Measurements from ENCODE around the gene HMOX2. TPM values are rescaled to one million over a fixed set of nuclear protein-coding genes. Genes with fewer than 3 reads are reported as not detected.

The HMOX2 gene
- total RNA-seq, 1 experiment from 2014 or later: 42.6 TPM

DNA sequence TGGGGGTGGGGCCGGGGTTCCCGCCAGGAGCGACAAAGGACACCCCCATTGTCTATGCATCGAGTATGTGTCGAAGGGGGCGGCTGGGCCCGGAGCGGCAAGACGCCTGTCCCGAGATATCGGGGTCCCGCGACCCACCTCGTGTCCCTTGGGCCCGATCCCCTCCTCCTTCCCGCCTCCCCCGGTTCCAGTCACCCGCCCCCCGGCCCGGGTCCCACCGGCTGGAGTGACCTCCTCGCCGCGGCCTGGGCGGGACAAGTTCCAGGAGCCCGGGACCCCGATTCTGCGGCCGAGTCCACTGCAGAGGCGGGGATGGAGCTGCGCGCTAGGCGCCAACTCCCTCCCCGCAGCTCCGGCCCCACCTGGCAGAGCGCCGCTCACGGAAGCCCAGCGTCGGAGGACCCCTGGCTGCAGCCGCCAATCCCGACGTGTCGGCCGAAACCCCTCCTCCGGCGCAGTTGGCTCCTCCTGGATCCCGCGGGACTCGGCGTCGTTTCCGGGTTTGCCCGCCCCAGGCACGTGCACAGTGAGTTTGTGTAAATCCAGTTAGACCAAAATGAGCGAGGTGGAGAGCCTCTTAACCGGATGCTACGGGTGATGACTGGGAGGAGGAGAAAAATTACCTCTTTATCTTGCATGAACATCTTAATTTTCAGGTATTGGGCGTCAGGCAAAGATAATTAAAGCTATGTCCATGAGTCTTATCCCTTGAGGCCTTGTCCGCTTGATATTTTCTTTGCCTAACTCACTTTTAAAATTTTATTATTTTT lies 1.8 kb upstream of the HMOX2 start, which contains the start of gene NMRAL1 (continued):
- TF ChIP-seq, protein P1, sequence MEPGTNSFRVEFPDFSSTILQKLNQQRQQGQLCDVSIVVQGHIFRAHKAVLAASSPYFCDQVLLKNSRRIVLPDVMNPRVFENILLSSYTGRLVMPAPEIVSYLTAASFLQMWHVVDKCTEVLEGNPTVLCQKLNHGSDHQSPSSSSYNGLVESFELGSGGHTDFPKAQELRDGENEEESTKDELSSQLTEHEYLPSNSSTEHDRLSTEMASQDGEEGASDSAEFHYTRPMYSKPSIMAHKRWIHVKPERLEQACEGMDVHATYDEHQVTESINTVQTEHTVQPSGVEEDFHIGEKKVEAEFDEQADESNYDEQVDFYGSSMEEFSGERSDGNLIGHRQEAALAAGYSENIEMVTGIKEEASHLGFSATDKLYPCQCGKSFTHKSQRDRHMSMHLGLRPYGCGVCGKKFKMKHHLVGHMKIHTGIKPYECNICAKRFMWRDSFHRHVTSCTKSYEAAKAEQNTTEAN (CRISPR knock-in tag; IDR thresholded peaks at IDR 0.05): peak; percentile 96
- TF ChIP-seq NR3C1 (CRISPR knock-in tag; conservative IDR thresholded peaks at IDR 0.05; ENCODE audit: low read depth): no peak
- TF ChIP-seq, protein P2, sequence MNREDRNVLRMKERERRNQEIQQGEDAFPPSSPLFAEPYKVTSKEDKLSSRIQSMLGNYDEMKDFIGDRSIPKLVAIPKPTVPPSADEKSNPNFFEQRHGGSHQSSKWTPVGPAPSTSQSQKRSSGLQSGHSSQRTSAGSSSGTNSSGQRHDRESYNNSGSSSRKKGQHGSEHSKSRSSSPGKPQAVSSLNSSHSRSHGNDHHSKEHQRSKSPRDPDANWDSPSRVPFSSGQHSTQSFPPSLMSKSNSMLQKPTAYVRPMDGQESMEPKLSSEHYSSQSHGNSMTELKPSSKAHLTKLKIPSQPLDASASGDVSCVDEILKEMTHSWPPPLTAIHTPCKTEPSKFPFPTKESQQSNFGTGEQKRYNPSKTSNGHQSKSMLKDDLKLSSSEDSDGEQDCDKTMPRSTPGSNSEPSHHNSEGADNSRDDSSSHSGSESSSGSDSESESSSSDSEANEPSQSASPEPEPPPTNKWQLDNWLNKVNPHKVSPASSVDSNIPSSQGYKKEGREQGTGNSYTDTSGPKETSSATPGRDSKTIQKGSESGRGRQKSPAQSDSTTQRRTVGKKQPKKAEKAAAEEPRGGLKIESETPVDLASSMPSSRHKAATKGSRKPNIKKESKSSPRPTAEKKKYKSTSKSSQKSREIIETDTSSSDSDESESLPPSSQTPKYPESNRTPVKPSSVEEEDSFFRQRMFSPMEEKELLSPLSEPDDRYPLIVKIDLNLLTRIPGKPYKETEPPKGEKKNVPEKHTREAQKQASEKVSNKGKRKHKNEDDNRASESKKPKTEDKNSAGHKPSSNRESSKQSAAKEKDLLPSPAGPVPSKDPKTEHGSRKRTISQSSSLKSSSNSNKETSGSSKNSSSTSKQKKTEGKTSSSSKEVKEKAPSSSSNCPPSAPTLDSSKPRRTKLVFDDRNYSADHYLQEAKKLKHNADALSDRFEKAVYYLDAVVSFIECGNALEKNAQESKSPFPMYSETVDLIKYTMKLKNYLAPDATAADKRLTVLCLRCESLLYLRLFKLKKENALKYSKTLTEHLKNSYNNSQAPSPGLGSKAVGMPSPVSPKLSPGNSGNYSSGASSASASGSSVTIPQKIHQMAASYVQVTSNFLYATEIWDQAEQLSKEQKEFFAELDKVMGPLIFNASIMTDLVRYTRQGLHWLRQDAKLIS (CRISPR knock-in tag; IDR thresholded peaks at IDR 0.05; ENCODE audit: borderline replicate concordance): no peak
- no peak for TF ChIP-seq TEAD4 (CRISPR knock-in tag; IDR thresholded peaks at IDR 0.05)
- TF ChIP-seq, protein P3, sequence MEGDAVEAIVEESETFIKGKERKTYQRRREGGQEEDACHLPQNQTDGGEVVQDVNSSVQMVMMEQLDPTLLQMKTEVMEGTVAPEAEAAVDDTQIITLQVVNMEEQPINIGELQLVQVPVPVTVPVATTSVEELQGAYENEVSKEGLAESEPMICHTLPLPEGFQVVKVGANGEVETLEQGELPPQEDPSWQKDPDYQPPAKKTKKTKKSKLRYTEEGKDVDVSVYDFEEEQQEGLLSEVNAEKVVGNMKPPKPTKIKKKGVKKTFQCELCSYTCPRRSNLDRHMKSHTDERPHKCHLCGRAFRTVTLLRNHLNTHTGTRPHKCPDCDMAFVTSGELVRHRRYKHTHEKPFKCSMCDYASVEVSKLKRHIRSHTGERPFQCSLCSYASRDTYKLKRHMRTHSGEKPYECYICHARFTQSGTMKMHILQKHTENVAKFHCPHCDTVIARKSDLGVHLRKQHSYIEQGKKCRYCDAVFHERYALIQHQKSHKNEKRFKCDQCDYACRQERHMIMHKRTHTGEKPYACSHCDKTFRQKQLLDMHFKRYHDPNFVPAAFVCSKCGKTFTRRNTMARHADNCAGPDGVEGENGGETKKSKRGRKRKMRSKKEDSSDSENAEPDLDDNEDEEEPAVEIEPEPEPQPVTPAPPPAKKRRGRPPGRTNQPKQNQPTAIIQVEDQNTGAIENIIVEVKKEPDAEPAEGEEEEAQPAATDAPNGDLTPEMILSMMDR (IDR thresholded peaks at IDR 0.05): no peak
- TF ChIP-seq GRHL2 (CRISPR knock-in tag; IDR thresholded peaks at IDR 0.05; ENCODE audit: insufficient replicate concordance, severe bottlenecking): no peak
- TF ChIP-seq JAZF1 (CRISPR knock-in tag; IDR thresholded peaks at IDR 0.05): no peak
- TF ChIP-seq FOXK1 (CRISPR knock-in tag; IDR thresholded peaks at IDR 0.05): peak; percentile 95
- TF ChIP-seq, protein P4, sequence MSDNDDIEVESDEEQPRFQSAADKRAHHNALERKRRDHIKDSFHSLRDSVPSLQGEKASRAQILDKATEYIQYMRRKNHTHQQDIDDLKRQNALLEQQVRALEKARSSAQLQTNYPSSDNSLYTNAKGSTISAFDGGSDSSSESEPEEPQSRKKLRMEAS (CRISPR knock-in tag; IDR thresholded peaks at IDR 0.05): peak; percentile 100
- TF ChIP-seq ELF4 (CRISPR knock-in tag; IDR thresholded peaks at IDR 0.05; ENCODE audit: low read depth): 0 out of 2 replicates have a peak, but pooled peaks have one; percentile 56
- TF ChIP-seq SP1 (CRISPR knock-in tag; conservative IDR thresholded peaks at IDR 0.05): peak; percentile 97
- no peak for TF ChIP-seq ZNF416 (CRISPR knock-in tag; IDR thresholded peaks at IDR 0.05)
- TF ChIP-seq NFE2L1 (CRISPR knock-in tag; IDR thresholded peaks at IDR 0.05): peak; percentile 96
- TF ChIP-seq TEAD1 (CRISPR knock-in tag; IDR thresholded peaks at IDR 0.05): peak; percentile 97
- TF ChIP-seq ZNF263 (CRISPR knock-in tag; IDR thresholded peaks at IDR 0.05; ENCODE audit: low read depth): no peak
- TF ChIP-seq, protein P5, sequence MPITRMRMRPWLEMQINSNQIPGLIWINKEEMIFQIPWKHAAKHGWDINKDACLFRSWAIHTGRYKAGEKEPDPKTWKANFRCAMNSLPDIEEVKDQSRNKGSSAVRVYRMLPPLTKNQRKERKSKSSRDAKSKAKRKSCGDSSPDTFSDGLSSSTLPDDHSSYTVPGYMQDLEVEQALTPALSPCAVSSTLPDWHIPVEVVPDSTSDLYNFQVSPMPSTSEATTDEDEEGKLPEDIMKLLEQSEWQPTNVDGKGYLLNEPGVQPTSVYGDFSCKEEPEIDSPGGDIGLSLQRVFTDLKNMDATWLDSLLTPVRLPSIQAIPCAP (CRISPR knock-in tag; IDR thresholded peaks at IDR 0.05): 0 out of 2 replicates have a peak, but pooled peaks have one; percentile 58
- peak; percentile 96 for TF ChIP-seq FOXP1 (CRISPR knock-in tag; IDR thresholded peaks at IDR 0.05; ENCODE audit: borderline replicate concordance)
- TF ChIP-seq ZNF425 (CRISPR knock-in tag; conservative IDR thresholded peaks at IDR 0.05): no peak
- TF ChIP-seq, protein P6, sequence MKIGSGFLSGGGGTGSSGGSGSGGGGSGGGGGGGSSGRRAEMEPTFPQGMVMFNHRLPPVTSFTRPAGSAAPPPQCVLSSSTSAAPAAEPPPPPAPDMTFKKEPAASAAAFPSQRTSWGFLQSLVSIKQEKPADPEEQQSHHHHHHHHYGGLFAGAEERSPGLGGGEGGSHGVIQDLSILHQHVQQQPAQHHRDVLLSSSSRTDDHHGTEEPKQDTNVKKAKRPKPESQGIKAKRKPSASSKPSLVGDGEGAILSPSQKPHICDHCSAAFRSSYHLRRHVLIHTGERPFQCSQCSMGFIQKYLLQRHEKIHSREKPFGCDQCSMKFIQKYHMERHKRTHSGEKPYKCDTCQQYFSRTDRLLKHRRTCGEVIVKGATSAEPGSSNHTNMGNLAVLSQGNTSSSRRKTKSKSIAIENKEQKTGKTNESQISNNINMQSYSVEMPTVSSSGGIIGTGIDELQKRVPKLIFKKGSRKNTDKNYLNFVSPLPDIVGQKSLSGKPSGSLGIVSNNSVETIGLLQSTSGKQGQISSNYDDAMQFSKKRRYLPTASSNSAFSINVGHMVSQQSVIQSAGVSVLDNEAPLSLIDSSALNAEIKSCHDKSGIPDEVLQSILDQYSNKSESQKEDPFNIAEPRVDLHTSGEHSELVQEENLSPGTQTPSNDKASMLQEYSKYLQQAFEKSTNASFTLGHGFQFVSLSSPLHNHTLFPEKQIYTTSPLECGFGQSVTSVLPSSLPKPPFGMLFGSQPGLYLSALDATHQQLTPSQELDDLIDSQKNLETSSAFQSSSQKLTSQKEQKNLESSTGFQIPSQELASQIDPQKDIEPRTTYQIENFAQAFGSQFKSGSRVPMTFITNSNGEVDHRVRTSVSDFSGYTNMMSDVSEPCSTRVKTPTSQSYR (CRISPR knock-in tag; IDR thresholded peaks at IDR 0.05): peak; percentile 93
- no peak for TF ChIP-seq ESRRA (CRISPR knock-in tag; IDR thresholded peaks at IDR 0.05; ENCODE audit: borderline replicate concordance)
- no peak for TF ChIP-seq AR (CRISPR knock-in tag; IDR thresholded peaks at IDR 0.05)
- TF ChIP-seq NFYB (CRISPR knock-in tag; conservative IDR thresholded peaks at IDR 0.05; ENCODE audit: low read depth): peak; percentile 48; the same call in 1 of the 2 replicates

Measured in WTC11 (cell line).